T1000 (cell line): ENCODE data around the gene MNX1.

ENCODE experiments used
- DNase-seq: peaks from one replicate; lab custom pipeline; 2025; ENCODE audit warnings: mixed read lengths; lab: John Stamatoyannopoulos, UW

The MNX1 gene

GRCh38 chr7:156969972-156970420 lies 40.5 kb downstream of the MNX1 start:
- no peak for DNase-seq

DNA sequence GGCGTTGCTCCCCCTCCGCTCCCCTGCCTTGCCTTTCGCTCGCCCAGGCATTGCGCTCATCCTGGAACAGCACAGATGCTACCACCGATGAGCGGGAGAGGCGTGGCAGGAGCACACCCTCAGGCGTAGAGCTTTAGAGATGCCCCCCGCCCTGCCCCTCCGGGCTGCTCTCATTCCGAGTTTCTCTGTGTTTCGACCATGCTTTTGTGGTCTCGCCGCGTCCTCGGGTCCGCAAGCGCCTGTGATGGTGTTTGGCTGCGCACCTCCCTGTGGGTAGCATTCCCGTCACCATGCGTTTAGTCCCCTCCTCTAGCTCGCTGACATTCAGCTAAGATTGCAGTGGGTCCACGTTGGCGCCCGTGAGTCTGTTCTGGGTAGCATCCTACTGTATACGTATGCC lies 42.3 kb downstream of the MNX1 start:
- DNase-seq, result no peak

GRCh38 chr7:156966387-156966786 lies 44.1 kb downstream of the MNX1 start:
- no peak for DNase-seq

DNA sequence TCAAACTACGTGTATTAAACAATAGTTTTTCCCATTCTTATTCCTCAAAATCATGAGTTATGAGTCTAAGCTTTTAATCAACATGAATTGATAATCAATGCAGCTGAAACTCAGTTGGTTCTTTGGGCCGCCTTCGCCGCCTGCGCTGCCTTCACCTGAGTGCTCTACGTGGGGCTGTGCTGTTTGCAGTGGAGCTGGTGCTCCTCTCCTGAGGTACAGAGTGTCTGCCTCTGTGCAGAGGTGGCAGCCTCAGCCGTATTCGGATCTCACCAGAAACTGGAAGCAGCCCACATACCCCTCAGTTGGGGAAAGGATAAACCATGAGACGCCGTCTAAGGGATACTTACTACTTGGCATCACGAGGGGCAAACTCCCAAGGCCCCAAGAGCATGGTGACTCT lies 45.5 kb downstream of the MNX1 start:
- DNase-seq, result no peak

GRCh38 chr7:156963472-156963871 lies 47.0 kb downstream of the MNX1 start:
- DNase-seq, result no peak

GRCh38 chr7:156962897-156963296 lies 47.6 kb downstream of the MNX1 start:
- DNase-seq, result no peak

GRCh38 chr7:156962145-156962544 lies 48.3 kb downstream of the MNX1 start:
- no peak for DNase-seq

- DNase-seq, result no peak
Observed at GRCh38 chr7:156956727-156957126, 53.7 kb downstream of the MNX1 start.

DNA sequence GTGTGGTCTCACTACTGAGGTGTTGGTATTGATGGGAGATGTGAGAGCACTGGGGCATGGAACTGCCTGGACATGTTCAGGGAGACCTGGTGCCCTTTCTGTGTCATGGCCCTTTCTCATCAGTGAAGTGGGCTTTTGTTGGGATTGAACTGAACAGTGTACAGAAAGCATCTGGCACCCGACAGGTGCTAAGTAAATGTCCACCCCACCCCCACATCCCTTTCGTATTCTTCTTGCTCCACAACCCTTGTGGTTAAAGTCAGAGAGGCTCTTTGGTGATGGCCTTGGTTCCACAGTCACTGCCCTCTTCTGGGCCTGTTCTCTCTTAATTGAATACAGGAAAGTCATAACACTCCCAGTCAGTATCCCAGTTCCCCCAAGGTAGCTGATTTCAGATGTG lies 55.5 kb downstream of the MNX1 start:
- no peak for DNase-seq
